ENCODE results near the gene C2. TPM values are rescaled to one million over a fixed set of nuclear protein-coding genes. Genes with fewer than 3 reads are reported as not detected.
"Not testable (repeated sequence)": the region's sequence is repeated elsewhere in the genome, so short reads cannot be mapped to it uniquely, and the experiment has no call there.

C2 gene
- total and polyA plus RNA-seq, 2 experiments from 2014 or later = 1.4 to 2.1 TPM

DNA sequence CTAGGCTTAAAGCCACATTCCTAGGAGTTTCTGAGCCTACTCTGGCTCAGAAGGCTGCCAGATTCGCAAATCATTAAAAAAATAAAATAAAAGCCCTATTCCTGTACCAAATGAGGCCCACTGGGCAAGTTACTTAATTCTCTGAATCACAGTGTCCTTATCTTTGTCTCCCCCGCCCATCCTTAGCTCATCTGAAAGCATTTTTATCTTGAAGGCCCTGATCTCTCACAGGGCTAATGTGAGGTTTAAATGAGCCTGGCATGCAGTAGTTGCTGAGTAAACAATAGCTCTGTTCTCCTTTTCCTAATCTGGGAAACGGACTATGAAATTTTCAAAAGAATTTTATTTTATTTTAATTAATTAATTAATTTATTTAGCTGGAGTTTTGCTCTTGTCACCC, 23.6 kb upstream of the C2 start:
- Histone ChIP-seq H3K4me2 (ENCODE audit: unreplicated experiment) (no peak overlapping the region), H3K27me3 (replicated peaks; ENCODE audit: insufficient read depth) (no peaks in the 10 kb centered on the region), H3K9me3 (ENCODE audit: low read depth) (no peaks in the 10 kb centered on the region), H3K27ac (no peak overlapping the region), H3K9ac (no peak overlapping the region), H3F3A (ENCODE audit: insufficient read depth) (peaks cover 9% of the 10 kb centered on the region), H3K4me3 (no peak overlapping the region), H2AFZ (no peak overlapping the region), H4K20me1 (ENCODE audit: insufficient read depth) (no peaks in the 10 kb centered on the region), H3K4me1 (ENCODE audit: insufficient read depth) (peaks cover 23% of the 10 kb centered on the region), H3K9me2 (ENCODE audit: insufficient read depth) (no peaks in the 10 kb centered on the region), H3K79me2 (ENCODE audit: insufficient read depth) (0 out of 2 replicates have a peak, but pooled peaks cover under 1% of the 10 kb centered on the region), H3K36me3 (ENCODE audit: low read depth) (no peaks in the 10 kb centered on the region)
- TF ChIP-seq EZH2 (IDR thresholded peaks at IDR 0.05; ENCODE audit: insufficient read depth, poor library complexity, severe bottlenecking) = no peak
- no peak for TF ChIP-seq EZH2phosphoT487 (IDR thresholded peaks at IDR 0.05; ENCODE audit: insufficient read depth, low read depth)
- in situ Hi-C loops (cut with MboI) = no loop called here
- no peak for DNase-seq
- 90 to 96% methylated on average over 3 of the region's 3 CpGs for WGBS, 2 experiments (ENCODE audit: low coverage in 1 of 2, low lambda C conversion rate in 2 of 2, missing lambda C conversion rate in 2 of 2)

DNA sequence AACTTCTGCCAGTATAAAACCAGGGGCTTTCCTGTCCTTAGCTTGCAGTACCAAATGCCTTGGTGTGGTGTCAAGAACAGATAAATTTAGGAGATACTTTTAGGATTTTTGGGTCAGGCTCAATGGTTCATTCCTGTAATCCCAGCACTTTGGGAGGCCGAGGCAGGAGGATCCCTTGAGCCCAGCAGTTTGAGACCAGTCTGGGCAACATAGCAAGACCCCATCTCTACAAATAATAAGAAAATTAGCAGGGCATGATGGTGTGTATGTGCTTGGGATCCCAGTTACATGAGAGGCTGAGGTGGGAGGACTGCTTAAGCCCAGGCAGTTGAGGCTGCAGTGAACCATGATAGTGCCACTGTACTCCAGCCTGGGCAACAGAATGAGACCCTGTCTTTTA, 22.5 kb upstream of the C2 start:
- no peaks in the 10 kb centered on the region for H3K9me2 ChIP-seq (ENCODE audit: insufficient read depth)
- in situ Hi-C loops (cut with MboI) = no loop called here
- TF ChIP-seq EZH2 (IDR thresholded peaks at IDR 0.05; ENCODE audit: insufficient read depth, poor library complexity, severe bottlenecking) (no peak), EZH2phosphoT487 (IDR thresholded peaks at IDR 0.05; ENCODE audit: insufficient read depth, low read depth) (no peak)
- no peak overlapping the region for H2AFZ ChIP-seq
- no peaks in the 10 kb centered on the region for H4K20me1 ChIP-seq (ENCODE audit: insufficient read depth)
- 100% methylated on average over 1 of the region's 1 CpG for WGBS, 2 experiments (ENCODE audit: low coverage in 1 of 2, low lambda C conversion rate in 2 of 2, missing lambda C conversion rate in 2 of 2)
- H3K36me3 ChIP-seq (ENCODE audit: low read depth) = no peaks in the 10 kb centered on the region
- H3K4me3 ChIP-seq = no peak overlapping the region
- H3K9ac ChIP-seq = no peak overlapping the region
- no peaks in the 10 kb centered on the region for H3K9me3 ChIP-seq (ENCODE audit: low read depth)
- no peak for DNase-seq
- H3K79me2 ChIP-seq (ENCODE audit: insufficient read depth) = no peaks in the 10 kb centered on the region
- no peaks in the 10 kb centered on the region for H3K27me3 ChIP-seq (replicated peaks; ENCODE audit: insufficient read depth)
- no peak overlapping the region for H3K4me2 ChIP-seq (ENCODE audit: unreplicated experiment)
- H3K27ac ChIP-seq = no peak overlapping the region
- H3F3A ChIP-seq (ENCODE audit: insufficient read depth) = peaks cover 17% of the 10 kb centered on the region
- H3K4me1 ChIP-seq (ENCODE audit: insufficient read depth) = peaks cover 33% of the 10 kb centered on the region

DNA sequence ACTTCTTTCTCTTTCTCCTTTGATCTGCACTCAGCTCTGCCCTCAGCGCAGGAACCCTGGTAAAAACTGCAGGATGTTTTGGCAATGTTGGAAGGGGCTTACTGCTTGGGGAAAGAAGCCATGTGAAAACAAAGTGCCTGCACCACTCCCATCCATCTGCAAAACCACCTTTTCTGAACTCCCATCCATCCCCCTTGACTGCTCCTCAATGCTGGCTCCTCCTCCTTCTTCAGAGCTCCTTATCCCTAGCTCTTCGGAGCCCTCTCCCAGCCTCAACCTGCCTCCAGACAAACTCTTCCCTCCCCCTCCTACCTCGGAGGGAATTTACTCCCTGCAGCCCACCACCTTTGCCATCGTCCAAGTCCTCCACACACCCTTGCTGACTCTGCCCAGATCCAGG, 21.4 kb upstream of the C2 start:
- no peak for DNase-seq
- H3K79me2 ChIP-seq (ENCODE audit: insufficient read depth) = no peaks in the 10 kb centered on the region
- no peaks in the 10 kb centered on the region for H4K20me1 ChIP-seq (ENCODE audit: insufficient read depth)
- no peaks in the 10 kb centered on the region for H3K36me3 ChIP-seq (ENCODE audit: low read depth)
- no peak overlapping the region for H3K4me2 ChIP-seq (ENCODE audit: unreplicated experiment)
- no peak overlapping the region for H3K27ac ChIP-seq
- in situ Hi-C loops (cut with MboI) = no loop called here
- H3K9me2 ChIP-seq (ENCODE audit: insufficient read depth) = no peaks in the 10 kb centered on the region
- H3K9ac ChIP-seq = no peak overlapping the region
- H3K9me3 ChIP-seq (ENCODE audit: low read depth) = no peaks in the 10 kb centered on the region
- TF ChIP-seq EZH2 (IDR thresholded peaks at IDR 0.05; ENCODE audit: insufficient read depth, poor library complexity, severe bottlenecking) (no peak), EZH2phosphoT487 (IDR thresholded peaks at IDR 0.05; ENCODE audit: insufficient read depth, low read depth) (no peak)
- no peaks in the 10 kb centered on the region for H3K27me3 ChIP-seq (replicated peaks; ENCODE audit: insufficient read depth)
- peaks cover 25% of the 10 kb centered on the region for H3F3A ChIP-seq (ENCODE audit: insufficient read depth)
- no peak overlapping the region for H2AFZ ChIP-seq
- H3K4me1 ChIP-seq (ENCODE audit: insufficient read depth) = peaks cover 41% of the 10 kb centered on the region
- 38 to 41% methylated on average over 4 of the region's 4 CpGs for WGBS, 2 experiments (ENCODE audit: low coverage in 1 of 2, low lambda C conversion rate in 2 of 2, missing lambda C conversion rate in 2 of 2)
- H3K4me3 ChIP-seq = no peak overlapping the region

DNA sequence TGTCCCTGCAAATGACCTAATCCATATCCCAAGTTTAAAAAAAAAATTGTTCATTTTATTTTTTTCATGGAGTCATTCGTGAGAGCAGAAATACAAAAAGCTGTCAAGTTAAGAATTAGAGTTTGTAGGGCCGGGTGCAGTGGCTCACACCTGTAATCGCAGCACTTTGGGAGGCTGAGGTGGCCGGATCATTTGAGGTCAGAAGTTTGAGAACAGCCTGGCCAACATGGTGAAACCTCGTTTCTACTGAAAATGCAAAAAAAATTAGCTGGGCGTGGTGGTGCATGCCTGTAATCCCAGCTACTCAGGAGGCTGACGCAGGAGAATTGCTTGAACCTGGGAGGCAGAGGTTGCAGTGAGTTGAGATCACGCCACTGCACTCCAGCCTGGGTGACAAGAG, 20.8 kb upstream of the C2 start:
- H3K4me3 ChIP-seq; H3K27ac ChIP-seq; H3K79me2 ChIP-seq (ENCODE audit: insufficient read depth); H4K20me1 ChIP-seq (ENCODE audit: insufficient read depth); H3K9ac ChIP-seq; H3K4me2 ChIP-seq (ENCODE audit: unreplicated experiment); H3K27me3 ChIP-seq (replicated peaks; ENCODE audit: insufficient read depth); H3K36me3 ChIP-seq (ENCODE audit: low read depth); H3K9me2 ChIP-seq (ENCODE audit: insufficient read depth); DNase-seq; H3K9me3 ChIP-seq (ENCODE audit: low read depth); in situ Hi-C loops (cut with MboI); H2AFZ ChIP-seq: not testable (repeated sequence)
- H3F3A ChIP-seq (ENCODE audit: insufficient read depth) = peaks cover 25% of the 10 kb centered on the region
- WGBS, 2 experiments (ENCODE audit: low coverage in 1 of 2, low lambda C conversion rate in 2 of 2, missing lambda C conversion rate in 2 of 2) = 79% methylated on average over 8 of the region's 8 CpGs
- peaks cover 44% of the 10 kb centered on the region for H3K4me1 ChIP-seq (ENCODE audit: insufficient read depth)

DNA sequence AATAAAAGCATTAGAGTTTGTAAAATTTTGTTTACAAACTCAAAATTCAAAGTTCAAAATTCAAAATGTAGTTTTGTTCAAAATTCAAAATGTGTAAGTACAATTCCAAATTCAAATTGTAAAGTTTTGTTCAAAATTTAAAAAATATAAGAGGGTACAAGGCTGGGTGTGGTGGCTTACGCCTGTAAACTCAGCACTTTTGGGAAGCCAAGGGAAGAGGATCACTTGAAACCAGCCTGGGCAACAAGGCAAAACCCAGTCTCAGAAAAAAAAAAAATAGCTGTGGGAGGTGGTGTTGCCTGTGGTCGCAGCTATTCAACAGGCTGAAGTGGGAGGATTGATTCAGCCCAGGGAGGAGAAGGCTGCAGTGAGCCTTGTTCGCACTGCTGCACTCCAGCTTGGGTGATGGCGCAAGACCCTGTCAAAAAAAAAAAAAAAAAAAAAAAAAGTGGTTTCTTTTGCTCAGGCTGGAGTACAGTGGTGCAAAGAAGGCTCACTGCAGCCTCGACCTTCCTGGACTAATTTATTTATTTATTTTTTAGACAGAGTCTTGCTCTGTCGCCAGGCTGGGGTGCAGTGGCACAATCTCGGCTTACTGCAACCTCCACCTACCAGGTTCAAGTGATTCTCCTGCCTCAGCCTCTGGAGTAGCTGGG, 20.2 kb upstream of the C2 start:
- DNase-seq = peak; percentile 87
- WGBS, 2 experiments (ENCODE audit: low coverage in 1 of 2, low lambda C conversion rate in 2 of 2, missing lambda C conversion rate in 2 of 2) = 26% methylated on average over 7 of the region's 7 CpGs
- Histone ChIP-seq H4K20me1 (ENCODE audit: insufficient read depth) (no peaks in the 10 kb centered on the region), H3K9ac (no peak overlapping the region), H3K36me3 (ENCODE audit: low read depth) (no peaks in the 10 kb centered on the region), H3K27me3 (replicated peaks; ENCODE audit: insufficient read depth) (no peaks in the 10 kb centered on the region), H2AFZ (no peak overlapping the region), H3K27ac (0 out of 2 replicates have a peak overlapping the region, but pooled peaks have one; percentile 31), H3K9me2 (ENCODE audit: insufficient read depth) (no peaks in the 10 kb centered on the region), H3K4me1 (ENCODE audit: insufficient read depth) (peaks cover 49% of the 10 kb centered on the region), H3K9me3 (ENCODE audit: low read depth) (no peaks in the 10 kb centered on the region), H3K4me3 (no peak overlapping the region), H3K4me2 (ENCODE audit: unreplicated experiment) (no peak overlapping the region), H3K79me2 (ENCODE audit: insufficient read depth) (no peaks in the 10 kb centered on the region), H3F3A (ENCODE audit: insufficient read depth) (peaks cover 25% of the 10 kb centered on the region)
- no peak for TF ChIP-seq EZH2phosphoT487 (IDR thresholded peaks at IDR 0.05; ENCODE audit: insufficient read depth, low read depth)
- no peak for TF ChIP-seq EZH2 (IDR thresholded peaks at IDR 0.05; ENCODE audit: insufficient read depth, poor library complexity, severe bottlenecking)
- in situ Hi-C loops (cut with MboI) = no loop called here

DNA sequence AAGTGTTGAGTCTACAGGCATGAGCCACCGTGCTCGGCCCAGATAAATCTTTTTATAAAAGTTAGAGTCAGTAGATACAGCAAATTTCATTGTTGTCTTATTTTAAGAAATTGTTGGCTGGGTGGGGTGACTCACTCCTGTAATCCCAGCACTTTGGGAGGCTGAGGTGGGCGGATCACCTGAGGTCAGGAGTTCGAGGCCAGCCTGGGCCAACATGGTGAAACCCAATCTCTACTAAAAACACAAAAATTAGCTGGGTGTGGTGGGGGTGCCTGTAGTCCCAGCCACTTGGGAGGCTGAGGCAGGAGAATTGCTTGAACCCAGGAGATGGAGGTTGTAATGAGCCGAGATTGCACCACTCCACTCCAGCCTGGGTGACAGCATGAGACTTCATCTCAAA, 19.3 kb upstream of the C2 start:
- H4K20me1 ChIP-seq (ENCODE audit: insufficient read depth); H3K79me2 ChIP-seq (ENCODE audit: insufficient read depth); H3K9ac ChIP-seq; H3K9me2 ChIP-seq (ENCODE audit: insufficient read depth); H3K9me3 ChIP-seq (ENCODE audit: low read depth); in situ Hi-C loops (cut with MboI); H3K4me2 ChIP-seq (ENCODE audit: unreplicated experiment); H2AFZ ChIP-seq; H3K36me3 ChIP-seq (ENCODE audit: low read depth); H3K4me3 ChIP-seq; H3K27me3 ChIP-seq (replicated peaks; ENCODE audit: insufficient read depth): not testable (repeated sequence)
- DNase-seq = peak; percentile 24
- peaks cover 16% of the 10 kb centered on the region for H3F3A ChIP-seq (ENCODE audit: insufficient read depth)
- H3K4me1 ChIP-seq (ENCODE audit: insufficient read depth) = peaks cover 43% of the 10 kb centered on the region
- 93 to 94% methylated on average over 5 of the region's 5 CpGs for WGBS, 2 experiments (ENCODE audit: low coverage in 1 of 2, low lambda C conversion rate in 2 of 2, missing lambda C conversion rate in 2 of 2)
- H3K27ac ChIP-seq = peak overlapping the region; percentile 95
